ENCODE measurements around the gene NFIA.
A peak's percentile ranks its signal among the peaks of the same experiment; 100 is the strongest.
"Not testable (repeated sequence)": the region's sequence is repeated elsewhere in the genome, so short reads cannot be mapped to it uniquely, and the experiment has no call there.

NFIA gene

DNA sequence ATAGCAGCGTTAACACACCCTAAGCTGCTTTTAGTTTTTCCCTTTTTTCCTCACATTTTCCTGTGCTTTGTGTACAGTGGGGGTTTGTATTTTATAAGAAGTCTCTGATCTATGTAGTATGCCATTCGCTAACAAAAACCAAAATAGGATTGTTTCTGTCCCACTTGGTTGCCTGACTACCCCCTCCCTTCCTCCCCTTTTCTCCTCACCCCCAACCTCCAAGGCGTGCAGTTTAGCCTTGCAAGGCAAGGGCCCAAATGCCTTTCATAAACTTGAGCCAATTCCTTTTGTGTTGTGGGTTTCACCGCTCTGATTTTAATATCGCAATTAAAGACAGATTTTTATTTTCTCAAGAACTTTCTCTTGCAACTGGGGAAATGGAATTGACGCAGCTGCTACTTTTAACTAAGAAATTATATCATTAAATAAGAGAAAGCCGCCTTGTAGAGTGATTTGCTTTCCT is 365.6 kb downstream of the NFIA start:
- DNase-seq, result no peak

DNA sequence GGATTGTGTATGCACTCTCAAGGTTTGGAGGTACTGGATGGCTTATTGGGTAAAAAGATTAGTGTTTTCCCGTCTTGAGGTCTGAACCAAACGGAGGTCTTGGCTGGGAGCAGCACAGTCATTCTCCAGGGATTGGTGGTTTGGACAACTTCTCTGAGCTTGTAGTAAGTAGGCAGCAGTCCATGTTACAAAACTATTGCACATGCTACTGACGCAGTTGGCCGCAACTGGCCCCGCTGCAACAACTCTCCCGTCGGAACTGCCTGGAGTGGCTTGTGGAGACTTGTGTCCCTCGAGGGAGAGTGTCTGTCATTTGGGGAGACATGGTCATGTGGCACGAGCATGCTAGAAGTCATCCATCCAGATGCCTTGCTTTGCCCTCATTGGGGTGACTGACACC is 366.6 kb downstream of the NFIA start:
- no peak for DNase-seq

DNA sequence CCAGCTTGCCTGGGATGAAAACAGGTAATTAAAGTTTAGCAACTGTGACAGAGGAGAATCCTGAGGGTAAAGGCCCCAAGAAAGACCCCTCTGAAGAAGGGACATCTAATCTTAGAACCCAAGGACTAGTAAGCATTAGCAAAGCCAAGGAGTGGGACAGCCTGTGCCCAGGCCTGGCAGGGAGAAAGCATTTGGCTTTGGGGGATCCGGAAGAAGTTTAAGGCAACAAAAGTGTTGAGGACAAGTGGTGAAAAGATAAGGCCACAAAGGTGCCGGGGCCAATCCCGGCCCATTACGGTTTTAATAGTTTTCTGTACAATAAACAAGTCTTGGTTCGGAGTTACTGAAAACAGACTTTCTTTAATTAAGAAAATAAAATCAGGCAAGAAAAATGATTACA is 367.0 kb downstream of the NFIA start:
- DNase-seq, result no peak

DNA sequence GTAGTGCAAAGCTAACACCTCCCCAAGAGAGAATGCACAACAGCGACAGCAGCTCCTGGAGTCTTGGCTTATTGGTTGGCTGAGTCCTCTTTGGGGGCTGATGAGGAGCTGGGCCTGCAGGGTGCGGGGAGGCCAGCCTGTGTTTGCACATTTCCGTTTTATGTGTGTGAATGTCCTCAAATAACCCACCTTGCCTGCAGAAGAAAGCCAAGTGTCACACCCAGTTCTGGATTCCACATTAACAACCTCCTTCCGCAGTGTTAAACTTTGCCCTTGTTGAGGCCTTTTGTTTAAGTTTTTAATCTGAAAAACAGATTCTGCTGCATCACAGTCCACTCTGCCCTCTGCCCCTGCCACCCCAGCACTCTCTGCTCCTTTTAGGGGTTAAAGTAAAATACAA is 368.1 kb downstream of the NFIA start:
- no peak for DNase-seq

- DNase-seq, result no peak
Measured at GRCh38 chr1:61450872-61451571, 368.7 kb downstream of the NFIA start.

DNA sequence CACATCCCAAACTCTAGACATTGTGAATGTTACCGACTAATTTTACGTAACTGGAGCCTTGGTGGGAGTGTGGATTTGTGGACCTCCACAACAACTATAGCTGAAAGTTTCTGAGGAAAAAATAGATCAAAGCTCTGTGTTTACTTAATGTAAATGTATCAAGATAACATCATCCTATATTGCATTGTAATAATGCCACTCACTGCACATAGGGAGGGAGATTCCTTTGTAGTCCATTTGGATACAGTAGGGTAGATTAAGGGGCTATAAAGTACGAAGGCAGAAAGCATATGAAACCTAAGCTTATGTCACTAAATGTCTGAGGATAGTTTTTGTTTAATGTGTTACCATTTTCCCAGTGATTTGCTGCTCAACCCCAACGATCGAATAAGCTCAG is 369.2 kb downstream of the NFIA start:
- DNase-seq, result no peak

DNA sequence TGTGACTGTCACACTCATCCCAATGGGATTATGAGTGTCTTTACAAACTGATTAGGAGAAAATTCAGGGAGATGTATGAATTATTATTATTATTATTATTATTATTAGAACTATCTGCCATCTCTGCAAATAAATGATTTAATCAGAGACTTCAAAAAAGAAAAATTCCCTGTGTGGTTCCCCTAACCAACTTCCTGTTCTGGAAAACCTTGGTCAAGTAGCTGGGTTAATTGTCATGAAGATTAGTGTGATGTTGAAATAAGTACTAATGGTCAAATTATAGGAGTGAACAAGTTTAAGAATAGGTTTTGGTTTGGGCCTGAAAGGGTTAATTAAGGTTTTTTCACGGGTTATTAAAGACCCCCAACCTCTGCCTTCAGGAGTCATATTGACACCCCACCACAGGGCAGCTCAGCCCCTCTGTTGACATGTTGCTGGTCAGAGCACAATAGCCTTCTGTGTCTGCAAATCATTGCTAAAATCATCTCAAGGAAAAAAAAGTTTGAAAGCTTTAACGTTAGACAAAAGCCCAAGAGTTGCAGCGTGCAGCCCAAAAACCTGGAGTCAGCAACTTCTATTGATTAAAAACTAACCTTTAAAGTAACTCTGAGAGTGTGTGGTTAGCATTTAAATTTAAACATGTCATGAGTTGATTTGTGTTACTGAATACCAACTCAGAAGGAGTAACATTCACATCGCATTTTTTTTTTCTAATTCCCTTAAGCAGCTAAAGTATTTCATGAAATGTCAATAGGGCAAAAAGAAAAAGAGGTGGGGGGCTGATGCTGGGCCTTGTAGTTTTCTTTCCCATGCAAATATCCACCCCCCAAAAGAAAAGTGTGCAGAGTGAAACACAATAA is 370.0 kb downstream of the NFIA start:
- DNase-seq, result no peak

DNA sequence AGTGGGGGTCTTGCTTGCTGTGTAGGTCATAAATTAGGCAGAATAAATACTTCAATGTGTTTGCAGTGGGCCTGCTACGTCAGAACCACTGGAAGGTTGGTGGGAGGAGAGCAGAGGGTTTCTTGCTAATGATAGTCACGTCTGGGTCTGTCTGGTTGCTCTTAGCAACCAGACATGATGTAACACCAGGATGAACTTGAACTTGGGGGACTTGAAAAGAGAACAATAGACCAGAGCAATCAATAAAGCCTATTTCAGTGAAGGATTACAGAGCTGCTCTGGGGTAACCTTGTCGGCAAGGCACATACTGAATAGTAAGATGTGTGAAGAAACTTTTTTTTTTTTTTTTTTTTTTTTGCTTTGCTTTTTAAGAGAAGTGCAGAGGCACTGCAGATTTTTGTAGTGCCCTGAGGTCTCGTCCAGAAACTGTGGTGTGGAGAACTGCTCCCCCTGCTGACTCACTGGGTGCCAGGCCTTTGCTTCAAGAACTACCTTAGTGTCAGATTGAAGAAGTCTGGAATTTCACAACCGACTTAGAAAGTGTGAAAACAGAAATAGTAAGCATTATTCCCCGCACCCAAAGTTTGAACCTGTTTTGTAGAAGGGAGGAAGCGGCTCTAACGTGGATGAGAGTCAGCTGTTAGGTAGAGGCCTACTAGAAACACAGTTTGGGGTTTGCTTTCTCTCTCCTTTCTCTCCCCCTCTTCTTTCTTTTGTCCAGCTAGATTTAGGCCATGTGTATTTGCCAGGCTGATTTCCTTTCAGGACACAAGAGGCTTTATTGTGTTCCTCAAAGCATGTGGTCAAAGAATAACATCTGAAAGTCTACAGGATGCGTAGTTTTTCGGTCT is 371.0 kb downstream of the NFIA start:
- DNase-seq, result peak; percentile 80

GRCh38 chr1:61455400-61455799 is 373.0 kb downstream of the NFIA start:
- DNase-seq, result no peak

DNA sequence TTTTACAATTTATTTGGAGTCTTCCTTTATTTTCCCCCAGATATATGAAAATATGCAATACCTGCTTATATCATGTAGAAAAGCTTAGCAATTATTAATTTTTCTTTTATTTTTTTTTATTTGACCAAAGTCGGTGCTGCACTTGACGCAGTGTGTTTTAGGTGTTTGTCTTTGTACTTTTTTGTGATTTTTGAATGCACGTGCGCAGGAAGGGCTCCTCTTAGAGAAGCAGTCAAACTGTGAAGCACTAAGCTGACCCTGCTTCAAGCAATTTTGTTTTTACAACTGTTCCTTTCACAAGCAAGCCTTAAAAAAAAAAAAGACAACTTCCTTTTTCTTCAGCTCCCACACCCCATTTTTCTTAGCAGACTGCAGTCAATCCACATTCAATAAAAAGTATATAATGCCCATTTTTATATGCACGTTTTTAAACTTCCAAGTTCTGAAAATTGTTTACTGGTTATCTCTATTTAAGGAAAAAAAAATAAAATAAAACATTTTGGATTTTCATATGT is 375.2 kb downstream of the NFIA start:
- DNase-seq, result no peak

DNA sequence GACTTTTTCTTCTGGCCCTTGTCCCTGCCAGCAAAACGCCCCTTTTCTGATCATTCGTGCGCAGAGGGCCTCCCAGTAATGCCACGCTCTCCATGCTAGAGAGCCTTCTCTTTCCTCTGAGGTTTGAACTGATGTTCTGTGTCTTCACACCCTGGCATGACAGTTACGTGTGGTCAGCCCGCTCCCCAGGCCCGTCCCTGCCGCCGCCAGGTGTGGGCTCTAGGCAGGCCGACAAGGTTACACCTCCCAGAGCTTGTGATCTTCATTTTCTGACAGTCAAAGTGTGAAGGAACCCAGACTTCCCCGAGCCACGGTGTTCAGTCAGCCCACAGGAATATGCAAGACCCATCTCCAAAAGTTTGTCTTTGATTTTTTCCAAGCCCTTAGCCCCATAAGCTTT is 377.0 kb downstream of the NFIA start:
- no peak for DNase-seq

DNA sequence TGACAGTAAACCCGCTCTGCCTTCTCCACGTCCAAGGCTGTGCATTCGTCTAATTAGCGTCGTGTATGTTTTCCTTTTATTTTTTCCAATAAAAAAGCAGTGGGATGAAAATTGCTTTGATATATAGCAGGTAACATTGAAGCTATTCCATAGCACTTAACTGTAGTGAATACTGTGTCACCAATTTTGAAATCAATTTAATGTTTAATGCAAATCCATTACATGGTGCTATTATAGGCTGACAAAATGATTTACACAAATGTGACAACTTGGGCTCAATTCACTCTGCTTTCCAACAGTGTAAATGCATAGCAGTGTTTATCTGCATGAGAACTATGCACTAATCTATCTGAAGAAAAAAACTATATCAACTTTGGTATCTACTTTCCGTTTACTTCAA is 377.8 kb downstream of the NFIA start:
- DNase-seq, result no peak

- DNase-seq, result no peak
Measured at GRCh38 chr1:61461406-61462384, 379.3 kb downstream of the NFIA start.

- no peak for DNase-seq
Measured at GRCh38 chr1:61462628-61463027, 380.3 kb downstream of the NFIA start.

DNA sequence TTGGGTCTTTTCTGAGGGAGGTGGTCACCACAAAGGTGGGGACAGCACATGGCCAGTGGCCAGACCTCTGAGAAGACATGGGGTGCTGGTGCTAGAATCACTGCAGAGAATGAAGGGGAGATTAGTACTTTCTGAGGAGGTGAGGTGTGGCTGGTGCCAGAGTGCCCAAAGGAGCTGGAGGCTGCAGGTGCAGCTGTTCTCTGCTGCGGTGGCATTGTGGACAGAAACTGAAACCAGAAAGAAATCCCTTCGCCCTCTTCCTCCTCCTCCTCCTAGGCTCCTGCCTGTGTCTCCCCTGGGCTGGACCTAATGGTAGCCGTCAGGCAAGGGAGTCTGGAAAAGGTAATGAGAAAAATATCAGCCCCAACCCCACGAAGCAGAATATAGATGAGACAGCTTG is 380.9 kb downstream of the NFIA start:
- no peak for DNase-seq

DNA sequence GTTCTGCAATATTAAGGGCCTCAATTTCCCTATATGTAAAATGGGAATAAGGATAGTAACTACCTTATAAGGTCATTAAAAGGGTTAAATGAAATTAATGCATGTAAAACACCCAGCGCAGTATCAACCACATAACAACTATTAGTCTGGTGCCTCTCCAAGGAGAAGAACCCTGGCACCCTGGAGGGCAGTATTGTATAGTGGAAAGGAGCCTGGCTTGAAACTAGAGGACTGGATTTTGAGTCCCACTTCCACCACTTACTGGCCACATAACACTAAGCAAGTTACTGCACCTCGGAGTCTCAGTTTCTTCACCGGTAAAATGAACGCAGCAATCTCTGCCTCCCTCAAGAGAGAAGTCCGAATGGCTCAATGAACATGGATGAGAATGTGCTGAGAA is 385.5 kb downstream of the NFIA start:
- not testable (repeated sequence) for DNase-seq

DNA sequence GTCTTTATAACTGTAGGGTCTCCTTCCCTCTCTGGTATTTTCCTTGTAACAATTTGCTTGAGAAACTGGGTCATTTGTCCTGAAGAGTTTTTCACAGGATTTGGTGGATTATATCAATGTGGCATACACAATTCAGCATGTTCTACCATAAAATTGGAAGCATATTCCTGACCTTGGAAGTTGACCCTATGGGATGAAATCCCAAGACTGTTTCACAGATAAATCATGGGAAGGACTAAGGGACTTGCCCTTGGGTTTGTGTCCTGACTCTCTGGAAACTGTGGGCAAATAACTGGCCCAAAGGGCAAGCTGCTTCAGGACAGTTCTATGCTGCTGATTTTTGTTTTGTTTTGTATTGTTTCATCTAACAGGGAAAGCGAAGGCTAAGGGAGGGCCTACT is 387.0 kb downstream of the NFIA start:
- DNase-seq, result no peak

- DNase-seq, result no peak
Measured at GRCh38 chr1:61472876-61473275, 390.5 kb downstream of the NFIA start.

- DNase-seq, result no peak
Measured at GRCh38 chr1:61474269-61474817, 392.0 kb downstream of the NFIA start.

- DNase-seq, result no peak
Measured at GRCh38 chr1:61474963-61475362, 392.6 kb downstream of the NFIA start.

GRCh38 chr1:61477301-61477700 is 394.9 kb downstream of the NFIA start:
- DNase-seq, result no peak

All from NCI-H1417 treated with DMSO at 0.1 percent for 48 hours (cell line).